Panc1 (cell line): ENCODE data around the gene RSPH3. TPM values are rescaled to one million over a fixed set of nuclear protein-coding genes. Genes with fewer than 3 reads are reported as not detected.

ENCODE experiments used
- ATAC-seq: fragments of 200-7000 bp; cut with Tn5 transposase; 2 replicates; pipeline ENCODE4 v1.9.1; 2020; ENCODE audit warnings: mild to moderate bottlenecking, moderate library complexity
- BruUV-seq: library from RNA; stranded (reverse); fragments of 400-500 nt; replicated peaks from 2 replicates; lab custom pipeline; 2021; lab: Mats Ljungman, UMichigan
- CTCF ChIA-PET: fragments of 300-600 bp; sonication (Branson Sonifier 250); formaldehyde crosslinking; loops from one replicate; lab custom pipeline; 2022; ENCODE audit warnings: antibody characterized with exemption; lab: Charles Lee
- POLR2A ChIA-PET: fragments of 300-600 bp; sonication (Branson Sonifier 250); formaldehyde crosslinking; loops from one replicate; lab custom pipeline; 2022; ENCODE audit warnings: antibody characterized with exemption; lab: Charles Lee
- DNase-seq: peaks from one replicate; pipeline ENCODE4 v3.0.0-alpha.2; 2010; ENCODE audit warnings: low read depth, low spot score
- H3K27ac ChIP-seq: 2 replicates; pipeline ENCODE4 v1.5.1; 2011; ENCODE audit warnings: mild to moderate bottlenecking, low read length, inconsistent platforms
- H3K27me3 ChIP-seq: fragments of 200-500 bp; sonication (Bioruptor generic); 2 replicates; pipeline ENCODE4 v1.6.0; 2014; ENCODE audit warnings: low read length, inconsistent platforms; ENCODE audit not compliant: control insufficient read depth, insufficient read depth
- H3K36me3 ChIP-seq: fragments of 200-500 bp; sonication (Bioruptor generic); 2 replicates; pipeline ENCODE4 v1.5.1; 2014; ENCODE audit warnings: inconsistent platforms, mild to moderate bottlenecking, low read length, moderate library complexity; ENCODE audit not compliant: control insufficient read depth, insufficient read depth
- H3K4me1 ChIP-seq: 2 replicates; pipeline ENCODE4 v1.5.1; 2011; ENCODE audit warnings: inconsistent platforms, mild to moderate bottlenecking, low read length, moderate library complexity; ENCODE audit not compliant: control insufficient read depth, insufficient read depth
- H3K4me3 ChIP-seq, 2 experiments: 2 replicates each; pipeline ENCODE4 v1.5.1; 2011 to 2012; ENCODE audit warnings: low read depth in 2 of 2, low read length in 2 of 2, mild to moderate bottlenecking in 2 of 2, inconsistent platforms in 1 of 2, moderate library complexity in 1 of 2
- H3K9me3 ChIP-seq: fragments of 200-500 bp; sonication (Bioruptor generic); 2 replicates; pipeline ENCODE4 v1.5.1; 2014; ENCODE audit warnings: low read depth, mild to moderate bottlenecking, inconsistent platforms, low read length, moderate library complexity; ENCODE audit not compliant: control insufficient read depth, insufficient read depth
- POLR2AphosphoS5 ChIP-seq: IDR thresholded peaks from 2 replicates; pipeline ENCODE4 v1.6.1; 2012; ENCODE audit warnings: mild to moderate bottlenecking, low read depth, low read length, moderate library complexity
- SIN3A ChIP-seq: IDR thresholded peaks from 2 replicates; pipeline ENCODE4 v1.6.1; 2012; ENCODE audit warnings: low read depth, mild to moderate bottlenecking, low read length, moderate library complexity, borderline replicate concordance; ENCODE audit not compliant: insufficient read depth
- TCF7L2 ChIP-seq: IDR thresholded peaks from 2 replicates; pipeline ENCODE4 v1.6.1; 2011; ENCODE audit warnings: mild to moderate bottlenecking, low read depth, low read length, inconsistent platforms
- in situ Hi-C: cut with HindIII; loops from 2 replicates; pipeline ENCODE4 v1.10.0; 2016; ENCODE audit warnings: low sequenced_read_pairs, low pct_unique_long_range_greater_than_20kb
- intact Hi-C: fragments of 100-400 bp; cut with micrococcal nuclease; formaldehyde crosslinking; loops from one replicate; pipeline ENCODE4 v1.10.0; 2022; ENCODE audit not compliant: unreplicated experiment
- total RNA-seq: library from RNA; stranded (reverse); gene quantifications from one replicate; pipeline ENCODE4 v1.2.1, GENCODE V29; 2021; ENCODE audit not compliant: unreplicated experiment
- TF ChIP-seq, protein P1 (sequence below): fragments of 450-650 bp; IDR thresholded peaks from 2 replicates; pipeline ENCODE4 v1.5.1; 2017; ENCODE audit warnings: mild to moderate bottlenecking
- TF ChIP-seq, protein P2 (sequence below), 2 experiments: IDR thresholded peaks; 2 replicates each; pipeline ENCODE4 v1.6.1; 2011 to 2012; ENCODE audit warnings: low read depth in 2 of 2, control low read depth in 1 of 2, low read length in 1 of 2, mild to moderate bottlenecking in 1 of 2, moderate library complexity in 1 of 2; ENCODE audit not compliant: insufficient read depth in 1 of 2

RSPH3 gene
- total RNA-seq, 1 experiment from 2014 or later, result 8.1 TPM

DNA sequence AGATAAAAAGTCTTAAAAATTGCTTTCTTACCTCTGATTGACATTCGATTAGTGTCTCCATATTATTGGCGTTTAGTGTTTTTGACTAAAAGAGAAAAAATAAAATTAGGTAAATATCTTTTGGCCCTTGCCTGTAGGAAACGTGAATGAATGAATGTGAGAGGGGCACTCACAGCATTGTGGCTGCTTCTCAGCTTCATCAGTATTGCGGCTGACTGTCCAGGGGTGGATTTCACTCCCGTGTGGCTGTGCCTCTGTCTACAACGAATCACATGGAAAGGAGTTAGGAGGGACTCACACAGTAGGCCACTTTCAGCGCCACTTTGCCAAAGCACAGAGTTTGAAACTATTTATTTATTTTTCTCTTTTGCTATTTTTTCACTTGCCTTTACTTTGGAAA, 43.9 kb upstream of the RSPH3 start:
- H3K27me3 ChIP-seq, result peaks cover 24% of the 10 kb centered on the region
- no peak for ATAC-seq
- in situ Hi-C loops (no loop called here), intact Hi-C loops (loop anchor here (2.0 to 10.0 kb wide), 2 partner anchors 61 to 91 kb away; no protein-coding TSS in a partner anchor)
- ChIA-PET CTCF (interaction anchor here (1.1 kb wide), 1 partner anchor 60 kb away, joined by 5 read pairs; no protein-coding TSS in a partner anchor), POLR2A (no interaction called here)
- no peaks in the 10 kb centered on the region for H3K9me3 ChIP-seq
- no TSS peak for BruUV-seq
- DNase-seq, result no peak
- no peaks in the 10 kb centered on the region for H3K4me1 ChIP-seq
- H3K27ac ChIP-seq, result no peak overlapping the region
- TF ChIP-seq TCF7L2 (no peak), SIN3A (no peak)
- TF ChIP-seq, protein P1, sequence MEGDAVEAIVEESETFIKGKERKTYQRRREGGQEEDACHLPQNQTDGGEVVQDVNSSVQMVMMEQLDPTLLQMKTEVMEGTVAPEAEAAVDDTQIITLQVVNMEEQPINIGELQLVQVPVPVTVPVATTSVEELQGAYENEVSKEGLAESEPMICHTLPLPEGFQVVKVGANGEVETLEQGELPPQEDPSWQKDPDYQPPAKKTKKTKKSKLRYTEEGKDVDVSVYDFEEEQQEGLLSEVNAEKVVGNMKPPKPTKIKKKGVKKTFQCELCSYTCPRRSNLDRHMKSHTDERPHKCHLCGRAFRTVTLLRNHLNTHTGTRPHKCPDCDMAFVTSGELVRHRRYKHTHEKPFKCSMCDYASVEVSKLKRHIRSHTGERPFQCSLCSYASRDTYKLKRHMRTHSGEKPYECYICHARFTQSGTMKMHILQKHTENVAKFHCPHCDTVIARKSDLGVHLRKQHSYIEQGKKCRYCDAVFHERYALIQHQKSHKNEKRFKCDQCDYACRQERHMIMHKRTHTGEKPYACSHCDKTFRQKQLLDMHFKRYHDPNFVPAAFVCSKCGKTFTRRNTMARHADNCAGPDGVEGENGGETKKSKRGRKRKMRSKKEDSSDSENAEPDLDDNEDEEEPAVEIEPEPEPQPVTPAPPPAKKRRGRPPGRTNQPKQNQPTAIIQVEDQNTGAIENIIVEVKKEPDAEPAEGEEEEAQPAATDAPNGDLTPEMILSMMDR, result no peak
- H3K36me3 ChIP-seq, result no peaks in the 10 kb centered on the region
- H3K4me3 ChIP-seq, result no peak overlapping the region

DNA sequence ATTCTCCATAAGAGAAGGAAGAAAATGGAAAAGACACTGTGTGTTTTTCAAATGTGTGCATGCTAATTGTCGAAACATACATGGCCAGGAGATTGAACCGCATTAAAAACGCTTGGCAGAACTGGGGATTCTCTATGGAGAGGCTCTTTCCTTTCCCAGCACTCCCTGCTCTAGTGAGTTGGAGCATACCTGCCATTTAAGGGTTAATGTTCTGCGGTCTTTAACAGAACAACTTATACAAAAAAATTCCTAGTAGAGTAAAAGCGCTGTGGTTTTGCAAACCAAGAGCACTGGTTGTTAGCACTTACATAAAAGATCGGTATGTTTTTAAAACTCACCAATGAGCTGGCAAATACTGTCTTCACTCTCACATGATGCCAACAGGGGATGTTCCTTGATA, 43.2 kb upstream of the RSPH3 start:
- BruUV-seq, result no TSS peak
- TF ChIP-seq SIN3A (no peak), POLR2AphosphoS5 (no peak), TCF7L2 (no peak)
- TF ChIP-seq, protein P2, sequence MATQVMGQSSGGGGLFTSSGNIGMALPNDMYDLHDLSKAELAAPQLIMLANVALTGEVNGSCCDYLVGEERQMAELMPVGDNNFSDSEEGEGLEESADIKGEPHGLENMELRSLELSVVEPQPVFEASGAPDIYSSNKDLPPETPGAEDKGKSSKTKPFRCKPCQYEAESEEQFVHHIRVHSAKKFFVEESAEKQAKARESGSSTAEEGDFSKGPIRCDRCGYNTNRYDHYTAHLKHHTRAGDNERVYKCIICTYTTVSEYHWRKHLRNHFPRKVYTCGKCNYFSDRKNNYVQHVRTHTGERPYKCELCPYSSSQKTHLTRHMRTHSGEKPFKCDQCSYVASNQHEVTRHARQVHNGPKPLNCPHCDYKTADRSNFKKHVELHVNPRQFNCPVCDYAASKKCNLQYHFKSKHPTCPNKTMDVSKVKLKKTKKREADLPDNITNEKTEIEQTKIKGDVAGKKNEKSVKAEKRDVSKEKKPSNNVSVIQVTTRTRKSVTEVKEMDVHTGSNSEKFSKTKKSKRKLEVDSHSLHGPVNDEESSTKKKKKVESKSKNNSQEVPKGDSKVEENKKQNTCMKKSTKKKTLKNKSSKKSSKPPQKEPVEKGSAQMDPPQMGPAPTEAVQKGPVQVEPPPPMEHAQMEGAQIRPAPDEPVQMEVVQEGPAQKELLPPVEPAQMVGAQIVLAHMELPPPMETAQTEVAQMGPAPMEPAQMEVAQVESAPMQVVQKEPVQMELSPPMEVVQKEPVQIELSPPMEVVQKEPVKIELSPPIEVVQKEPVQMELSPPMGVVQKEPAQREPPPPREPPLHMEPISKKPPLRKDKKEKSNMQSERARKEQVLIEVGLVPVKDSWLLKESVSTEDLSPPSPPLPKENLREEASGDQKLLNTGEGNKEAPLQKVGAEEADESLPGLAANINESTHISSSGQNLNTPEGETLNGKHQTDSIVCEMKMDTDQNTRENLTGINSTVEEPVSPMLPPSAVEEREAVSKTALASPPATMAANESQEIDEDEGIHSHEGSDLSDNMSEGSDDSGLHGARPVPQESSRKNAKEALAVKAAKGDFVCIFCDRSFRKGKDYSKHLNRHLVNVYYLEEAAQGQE (IDR thresholded peaks at IDR 0.05; ENCODE audit: insufficient read depth in 1 of 2, low read depth in 2 of 2, low read length in 1 of 2), result no peak
- TF ChIP-seq, protein P1, result no peak
- Histone ChIP-seq H3K4me1 (no peaks in the 10 kb centered on the region), H3K36me3 (no peaks in the 10 kb centered on the region), H3K27ac (no peak overlapping the region), H3K27me3 (peaks cover 24% of the 10 kb centered on the region), H3K9me3 (no peaks in the 10 kb centered on the region), H3K4me3 (no peak overlapping the region)
- in situ Hi-C loops (no loop called here), intact Hi-C loops (loop anchor here (2.0 to 10.0 kb wide), 2 partner anchors 62 to 92 kb away; no protein-coding TSS in a partner anchor)
- ATAC-seq (no peak), DNase-seq (no peak)
- ChIA-PET CTCF (interaction anchor here (1.0 to 1.1 kb wide), 2 partner anchors 61 to 91 kb away, joined by 4 to 5 read pairs; no protein-coding TSS in a partner anchor), POLR2A (interaction anchor here (0.6 kb wide), 1 partner anchor 58 kb away, joined by 3 read pairs; no protein-coding TSS in a partner anchor)
